ENCODE results near the gene MRPL23. TPM values are rescaled to one million over a fixed set of nuclear protein-coding genes. Genes with fewer than 3 reads are reported as not detected.

The MRPL23 gene
- total and polyA plus RNA-seq, 2 of the 8 experiments (the other 6 are each of a cell fraction or from before 2014, with no cell fraction given): 86.4 to 244 TPM

- TF ChIP-seq, protein P1, sequence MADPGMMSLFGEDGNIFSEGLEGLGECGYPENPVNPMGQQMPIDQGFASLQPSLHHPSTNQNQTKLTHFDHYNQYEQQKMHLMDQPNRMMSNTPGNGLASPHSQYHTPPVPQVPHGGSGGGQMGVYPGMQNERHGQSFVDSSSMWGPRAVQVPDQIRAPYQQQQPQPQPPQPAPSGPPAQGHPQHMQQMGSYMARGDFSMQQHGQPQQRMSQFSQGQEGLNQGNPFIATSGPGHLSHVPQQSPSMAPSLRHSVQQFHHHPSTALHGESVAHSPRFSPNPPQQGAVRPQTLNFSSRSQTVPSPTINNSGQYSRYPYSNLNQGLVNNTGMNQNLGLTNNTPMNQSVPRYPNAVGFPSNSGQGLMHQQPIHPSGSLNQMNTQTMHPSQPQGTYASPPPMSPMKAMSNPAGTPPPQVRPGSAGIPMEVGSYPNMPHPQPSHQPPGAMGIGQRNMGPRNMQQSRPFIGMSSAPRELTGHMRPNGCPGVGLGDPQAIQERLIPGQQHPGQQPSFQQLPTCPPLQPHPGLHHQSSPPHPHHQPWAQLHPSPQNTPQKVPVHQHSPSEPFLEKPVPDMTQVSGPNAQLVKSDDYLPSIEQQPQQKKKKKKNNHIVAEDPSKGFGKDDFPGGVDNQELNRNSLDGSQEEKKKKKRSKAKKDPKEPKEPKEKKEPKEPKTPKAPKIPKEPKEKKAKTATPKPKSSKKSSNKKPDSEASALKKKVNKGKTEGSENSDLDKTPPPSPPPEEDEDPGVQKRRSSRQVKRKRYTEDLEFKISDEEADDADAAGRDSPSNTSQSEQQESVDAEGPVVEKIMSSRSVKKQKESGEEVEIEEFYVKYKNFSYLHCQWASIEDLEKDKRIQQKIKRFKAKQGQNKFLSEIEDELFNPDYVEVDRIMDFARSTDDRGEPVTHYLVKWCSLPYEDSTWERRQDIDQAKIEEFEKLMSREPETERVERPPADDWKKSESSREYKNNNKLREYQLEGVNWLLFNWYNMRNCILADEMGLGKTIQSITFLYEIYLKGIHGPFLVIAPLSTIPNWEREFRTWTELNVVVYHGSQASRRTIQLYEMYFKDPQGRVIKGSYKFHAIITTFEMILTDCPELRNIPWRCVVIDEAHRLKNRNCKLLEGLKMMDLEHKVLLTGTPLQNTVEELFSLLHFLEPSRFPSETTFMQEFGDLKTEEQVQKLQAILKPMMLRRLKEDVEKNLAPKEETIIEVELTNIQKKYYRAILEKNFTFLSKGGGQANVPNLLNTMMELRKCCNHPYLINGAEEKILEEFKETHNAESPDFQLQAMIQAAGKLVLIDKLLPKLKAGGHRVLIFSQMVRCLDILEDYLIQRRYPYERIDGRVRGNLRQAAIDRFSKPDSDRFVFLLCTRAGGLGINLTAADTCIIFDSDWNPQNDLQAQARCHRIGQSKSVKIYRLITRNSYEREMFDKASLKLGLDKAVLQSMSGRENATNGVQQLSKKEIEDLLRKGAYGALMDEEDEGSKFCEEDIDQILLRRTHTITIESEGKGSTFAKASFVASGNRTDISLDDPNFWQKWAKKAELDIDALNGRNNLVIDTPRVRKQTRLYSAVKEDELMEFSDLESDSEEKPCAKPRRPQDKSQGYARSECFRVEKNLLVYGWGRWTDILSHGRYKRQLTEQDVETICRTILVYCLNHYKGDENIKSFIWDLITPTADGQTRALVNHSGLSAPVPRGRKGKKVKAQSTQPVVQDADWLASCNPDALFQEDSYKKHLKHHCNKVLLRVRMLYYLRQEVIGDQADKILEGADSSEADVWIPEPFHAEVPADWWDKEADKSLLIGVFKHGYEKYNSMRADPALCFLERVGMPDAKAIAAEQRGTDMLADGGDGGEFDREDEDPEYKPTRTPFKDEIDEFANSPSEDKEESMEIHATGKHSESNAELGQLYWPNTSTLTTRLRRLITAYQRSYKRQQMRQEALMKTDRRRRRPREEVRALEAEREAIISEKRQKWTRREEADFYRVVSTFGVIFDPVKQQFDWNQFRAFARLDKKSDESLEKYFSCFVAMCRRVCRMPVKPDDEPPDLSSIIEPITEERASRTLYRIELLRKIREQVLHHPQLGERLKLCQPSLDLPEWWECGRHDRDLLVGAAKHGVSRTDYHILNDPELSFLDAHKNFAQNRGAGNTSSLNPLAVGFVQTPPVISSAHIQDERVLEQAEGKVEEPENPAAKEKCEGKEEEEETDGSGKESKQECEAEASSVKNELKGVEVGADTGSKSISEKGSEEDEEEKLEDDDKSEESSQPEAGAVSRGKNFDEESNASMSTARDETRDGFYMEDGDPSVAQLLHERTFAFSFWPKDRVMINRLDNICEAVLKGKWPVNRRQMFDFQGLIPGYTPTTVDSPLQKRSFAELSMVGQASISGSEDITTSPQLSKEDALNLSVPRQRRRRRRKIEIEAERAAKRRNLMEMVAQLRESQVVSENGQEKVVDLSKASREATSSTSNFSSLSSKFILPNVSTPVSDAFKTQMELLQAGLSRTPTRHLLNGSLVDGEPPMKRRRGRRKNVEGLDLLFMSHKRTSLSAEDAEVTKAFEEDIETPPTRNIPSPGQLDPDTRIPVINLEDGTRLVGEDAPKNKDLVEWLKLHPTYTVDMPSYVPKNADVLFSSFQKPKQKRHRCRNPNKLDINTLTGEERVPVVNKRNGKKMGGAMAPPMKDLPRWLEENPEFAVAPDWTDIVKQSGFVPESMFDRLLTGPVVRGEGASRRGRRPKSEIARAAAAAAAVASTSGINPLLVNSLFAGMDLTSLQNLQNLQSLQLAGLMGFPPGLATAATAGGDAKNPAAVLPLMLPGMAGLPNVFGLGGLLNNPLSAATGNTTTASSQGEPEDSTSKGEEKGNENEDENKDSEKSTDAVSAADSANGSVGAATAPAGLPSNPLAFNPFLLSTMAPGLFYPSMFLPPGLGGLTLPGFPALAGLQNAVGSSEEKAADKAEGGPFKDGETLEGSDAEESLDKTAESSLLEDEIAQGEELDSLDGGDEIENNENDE (IDR thresholded peaks at IDR 0.05; ENCODE audit: insufficient replicate concordance, low read length): no peak
- no peak for TF ChIP-seq MAFK (IDR thresholded peaks at IDR 0.05; ENCODE audit: low read depth, low read length)
- no peak for TF ChIP-seq CHD2 (IDR thresholded peaks at IDR 0.05; ENCODE audit: low read length)
- no peak for TF ChIP-seq MAX (IDR thresholded peaks at IDR 0.05)
- TF ChIP-seq, protein P2, sequence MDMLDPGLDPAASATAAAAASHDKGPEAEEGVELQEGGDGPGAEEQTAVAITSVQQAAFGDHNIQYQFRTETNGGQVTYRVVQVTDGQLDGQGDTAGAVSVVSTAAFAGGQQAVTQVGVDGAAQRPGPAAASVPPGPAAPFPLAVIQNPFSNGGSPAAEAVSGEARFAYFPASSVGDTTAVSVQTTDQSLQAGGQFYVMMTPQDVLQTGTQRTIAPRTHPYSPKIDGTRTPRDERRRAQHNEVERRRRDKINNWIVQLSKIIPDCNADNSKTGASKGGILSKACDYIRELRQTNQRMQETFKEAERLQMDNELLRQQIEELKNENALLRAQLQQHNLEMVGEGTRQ (IDR thresholded peaks at IDR 0.05; ENCODE audit: low read length): no peak
These were observed 6.5 kb downstream of the MRPL23 start (continued) for GRCh38 chr11:1953489-1954266.

Data from H1 (cell line).